Adrenal gland (tissue), 5 donors: Measurements from ENCODE around the gene MAN2C1.

Experiments
- CTCF ChIP-seq, 6 experiments: fragments of 450-650 bp in 4 of 6; fragments of 200-600 bp in 2 of 6; sonication (generic) in 1 of 6; IDR thresholded peaks; 1 replicate in 5 of 6; 2 replicates in 1 of 6; pipeline versions ENCODE4 v1.5.1 to v1.8.0; 2016 to 2021; ENCODE audit warnings: antibody characterized with exemption in 6 of 6, mild to moderate bottlenecking in 2 of 6, moderate library complexity in 1 of 6
- POLR2A ChIP-seq, 2 donors: fragments of 450-650 bp; IDR thresholded peaks; one replicate each; pipeline ENCODE4 v1.6.1; 2017; ENCODE audit warnings: antibody characterized with exemption in 2 of 2, mild to moderate bottlenecking in 2 of 2, moderate library complexity in 1 of 2
- donor health status: DM: no; HTN: no; CAD: no.

- TF ChIP-seq CTCF (IDR thresholded peaks at IDR 0.05) (no peak), POLR2A (IDR thresholded peaks at IDR 0.05) (no peak)
Observed at GRCh38 chr15:75366163-75366562, 2.2 kb downstream of the MAN2C1 start.
